Ovary (tissue), 3 donors: ENCODE measurements around the gene CGNL1.

Experiments used
- CTCF ChIP-seq, 3 donors: fragments of 450-650 bp in 2 of 3; fragments of 200-600 bp in 1 of 3; IDR thresholded peaks; one replicate each; pipeline versions ENCODE4 v1.5.1 to v1.8.0; 2016 to 2022; ENCODE audit warnings: antibody characterized with exemption in 3 of 3, mild to moderate bottlenecking in 1 of 3
- POLR2A ChIP-seq: fragments of 450-650 bp; IDR thresholded peaks from one replicate; pipeline ENCODE4 v1.6.1; 2017; ENCODE audit warnings: antibody characterized with exemption, mild to moderate bottlenecking, moderate library complexity
- donor health status: DM: no; HTN: no; CAD: no.

GRCh38 chr15:57486833-57487232, 110.5 kb downstream of the CGNL1 start:
- TF ChIP-seq POLR2A (no peak), CTCF (IDR thresholded peaks at IDR 0.05) (no peak)
